Activated CD8-positive, alpha-beta memory T cell treated with anti-CD3 and anti-CD28 coated beads, Interleukin-2, amount 50 U/mL, for 48 hours (primary cell): Measurements from ENCODE around the gene MPP3.
"Not testable (repeated sequence)": the region's sequence is repeated elsewhere in the genome, so short reads cannot be mapped to it uniquely, and the experiment has no call there.

Experiments
- DNase-seq: peaks from one replicate; pipeline ENCODE4 v3.0.0-alpha.2; 2020

MPP3 gene

DNA sequence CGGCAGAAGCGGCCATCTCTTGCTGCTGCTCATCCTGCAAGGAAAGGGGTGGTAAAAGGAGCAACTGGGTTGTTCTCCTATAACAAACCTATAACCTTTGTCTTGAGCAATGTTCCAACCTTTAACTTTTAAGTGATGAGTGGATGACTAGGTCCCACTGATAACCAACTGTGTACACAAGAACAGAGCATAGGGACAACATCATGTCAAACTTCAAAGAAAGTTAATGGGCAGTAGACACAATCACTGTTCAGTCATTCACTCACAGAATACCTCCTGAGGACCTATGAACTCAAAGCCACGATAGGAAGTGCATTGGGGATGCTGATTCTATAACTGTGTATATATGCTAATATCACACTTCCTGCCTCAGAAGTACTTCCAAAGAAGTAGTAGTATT lies 31.1 kb downstream of the MPP3 start:
- DNase-seq, result no peak

DNA sequence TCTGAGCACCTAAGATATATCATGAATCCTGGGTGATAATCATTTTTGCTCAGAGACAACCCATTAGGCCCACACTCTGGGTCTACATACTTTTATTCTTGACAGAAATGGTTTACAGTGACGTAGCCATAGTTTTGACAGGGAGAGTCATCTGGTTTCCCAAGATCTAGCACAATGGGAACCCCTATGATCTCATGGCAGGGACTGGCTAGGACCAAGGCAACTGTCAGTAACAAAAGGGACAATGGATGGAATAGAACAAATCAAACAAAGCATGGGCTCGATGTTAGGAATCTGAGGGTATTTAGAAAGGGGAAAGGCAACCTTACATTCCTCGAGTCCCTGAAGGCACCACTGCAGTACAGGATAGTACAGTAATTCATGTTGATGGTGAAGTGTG lies 32.2 kb downstream of the MPP3 start:
- no peak for DNase-seq

DNA sequence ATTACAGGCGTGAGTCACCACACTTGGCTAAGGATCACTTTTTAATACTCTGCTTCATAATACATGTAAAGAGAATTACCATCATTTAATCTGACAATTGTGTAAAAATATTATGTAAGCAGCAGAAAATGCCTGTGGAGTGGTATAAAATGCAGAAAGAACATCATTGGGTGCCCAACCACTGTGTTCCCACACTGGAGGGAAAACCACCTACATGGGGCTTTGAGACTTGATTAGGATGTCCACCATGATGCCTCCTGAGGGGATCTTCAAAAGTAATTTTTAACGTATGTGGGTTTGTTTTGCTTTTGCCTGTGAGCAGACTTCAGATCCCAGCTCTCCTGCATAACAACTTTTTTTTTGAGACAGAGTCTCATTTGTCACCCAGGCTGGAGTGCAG lies 33.9 kb downstream of the MPP3 start:
- no peak for DNase-seq

DNA sequence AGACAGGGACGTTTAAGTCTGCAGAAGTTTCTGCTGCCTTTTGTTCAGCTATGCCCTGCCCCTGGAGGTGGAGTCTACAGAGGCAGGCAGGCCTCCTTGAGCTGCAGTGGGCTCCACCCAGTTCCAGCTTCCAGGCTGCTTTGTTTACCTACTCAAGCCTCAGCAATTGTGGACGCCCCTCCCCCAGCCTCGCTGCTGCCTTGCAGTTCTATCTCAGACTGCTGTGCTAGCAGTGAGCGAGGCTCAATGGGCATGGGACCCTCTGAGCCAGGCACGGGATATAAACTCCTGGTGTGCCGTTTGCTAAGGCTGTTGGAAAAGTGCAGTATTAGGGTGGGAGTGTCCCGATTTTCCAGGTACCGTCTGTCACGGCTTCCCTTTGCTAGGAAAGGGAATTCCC lies 34.9 kb downstream of the MPP3 start:
- DNase-seq, result not testable (repeated sequence)

DNA sequence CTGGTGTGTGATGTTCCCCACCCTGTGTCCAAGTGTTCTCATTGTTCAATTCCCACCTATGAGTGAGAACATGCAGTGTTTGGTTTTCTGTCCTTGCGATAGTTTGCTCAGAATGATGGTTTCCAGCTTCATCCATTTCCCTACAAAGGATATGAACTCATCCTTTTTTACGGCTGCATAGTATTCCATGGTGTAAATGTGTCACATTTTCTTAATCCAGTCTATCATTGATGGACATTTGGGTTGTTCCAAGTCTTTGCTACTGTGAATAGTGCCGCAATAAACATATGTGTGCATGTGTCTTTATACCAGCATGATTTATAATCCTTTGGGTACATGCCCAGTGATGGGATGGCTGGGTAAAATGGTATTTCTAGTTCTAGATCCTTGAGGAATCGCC lies 40.3 kb downstream of the MPP3 start:
- DNase-seq, result not testable (repeated sequence)

DNA sequence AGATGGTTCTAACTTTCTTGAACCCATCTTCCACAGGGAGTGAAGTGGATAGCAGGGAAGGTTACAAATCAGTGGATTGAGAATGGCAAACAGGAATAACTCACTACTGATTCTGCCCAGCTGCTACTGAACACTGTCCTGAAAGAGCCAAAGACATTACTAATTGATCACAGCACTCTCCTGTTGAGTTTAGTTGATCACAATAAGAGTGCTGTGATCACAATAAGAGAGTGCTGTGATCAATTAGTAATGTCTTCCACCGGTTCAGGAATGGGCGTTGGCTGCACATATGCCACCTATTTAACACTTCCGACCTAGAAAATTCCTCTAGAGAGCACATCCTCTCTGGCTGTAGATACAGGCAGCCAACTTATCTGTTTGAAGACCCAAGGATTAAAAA lies 41.4 kb downstream of the MPP3 start:
- DNase-seq, result no peak

DNA sequence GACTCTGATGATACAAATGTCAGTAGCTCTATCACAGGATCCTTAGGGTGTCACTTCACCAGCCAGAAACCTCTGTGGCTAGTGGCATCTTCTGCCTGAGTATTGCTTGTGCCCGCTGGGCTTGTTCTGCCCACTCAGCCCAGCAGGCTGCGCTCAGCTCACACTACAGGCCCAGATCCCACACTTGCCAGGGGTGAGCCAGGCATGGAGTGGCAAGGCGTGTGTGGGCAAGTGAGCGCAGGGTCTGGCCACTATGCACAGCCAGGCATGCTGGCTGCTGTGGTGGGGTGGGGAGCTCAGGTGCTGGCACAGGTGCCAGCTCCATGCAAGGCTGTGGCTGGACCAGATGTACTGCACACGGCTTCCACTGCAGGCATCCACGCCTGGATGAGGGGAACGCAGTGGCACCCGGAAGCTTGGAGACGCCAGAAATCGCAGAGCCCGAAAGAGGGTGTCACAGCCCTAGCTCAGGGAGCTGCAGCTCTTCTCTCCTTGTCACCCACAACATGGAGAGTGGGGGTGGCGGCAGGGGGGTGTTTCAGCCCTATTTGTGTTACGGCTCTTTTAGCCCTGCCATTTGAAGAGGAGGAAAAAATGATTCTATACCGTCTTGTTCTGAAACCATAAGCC lies 42.5 kb downstream of the MPP3 start:
- no peak for DNase-seq

DNA sequence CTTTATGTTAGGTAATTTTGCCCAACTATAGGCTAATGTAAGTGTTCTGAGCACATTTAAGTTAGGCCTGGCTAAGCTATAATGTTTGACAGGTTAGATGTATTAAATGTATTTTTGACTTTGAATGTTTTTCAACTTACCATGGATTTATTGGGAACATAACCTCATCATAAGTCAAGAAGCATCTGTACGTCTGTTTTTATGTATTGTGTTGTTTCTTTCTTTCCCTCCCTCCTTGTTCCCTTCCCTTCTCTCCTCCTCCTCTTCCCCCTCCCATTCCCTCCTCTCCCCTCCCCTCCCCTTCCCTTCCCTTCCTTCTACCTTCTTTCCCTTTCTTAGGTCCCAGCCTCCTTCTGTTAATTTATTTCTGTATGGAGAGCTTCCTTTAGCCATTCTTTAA lies 43.5 kb downstream of the MPP3 start:
- no peak for DNase-seq

DNA sequence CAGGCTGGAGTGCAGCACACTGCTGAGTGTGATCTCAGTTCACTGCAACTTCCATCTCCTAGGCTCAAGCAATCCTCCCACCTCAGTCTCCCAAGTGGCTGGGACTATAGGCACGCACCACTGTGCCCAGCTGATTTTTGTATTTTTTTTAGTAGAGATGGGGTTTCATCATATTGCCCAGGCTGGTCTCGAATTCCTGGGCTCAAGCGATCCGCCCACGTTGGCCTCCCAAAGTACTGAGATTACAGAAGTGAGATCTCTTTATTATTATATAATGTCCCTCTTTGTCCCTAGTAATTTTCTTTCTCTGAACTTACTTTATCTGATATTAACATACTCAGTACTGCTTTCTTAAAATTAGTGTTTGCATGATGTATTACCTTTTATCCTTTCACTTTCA lies 44.4 kb downstream of the MPP3 start:
- DNase-seq, result no peak

DNA sequence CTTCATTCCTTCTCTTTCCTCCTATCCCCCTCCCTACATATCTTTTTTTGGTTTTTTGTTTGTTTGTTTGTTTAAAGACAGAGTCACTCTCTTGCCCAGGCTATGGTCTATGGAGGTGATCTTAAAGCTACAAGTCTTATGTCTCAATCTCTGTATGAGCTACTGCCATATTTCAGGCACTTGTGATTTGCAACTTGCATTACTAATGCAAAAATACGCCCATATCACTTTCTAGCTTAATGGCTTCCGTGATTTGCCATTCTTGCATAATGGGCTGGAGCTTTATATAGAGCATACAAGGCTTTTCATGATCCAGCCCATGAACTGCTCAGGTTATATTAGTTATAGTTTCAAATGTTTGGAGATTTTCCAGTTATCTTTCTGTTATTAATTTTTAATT lies 45.2 kb downstream of the MPP3 start:
- no peak for DNase-seq

DNA sequence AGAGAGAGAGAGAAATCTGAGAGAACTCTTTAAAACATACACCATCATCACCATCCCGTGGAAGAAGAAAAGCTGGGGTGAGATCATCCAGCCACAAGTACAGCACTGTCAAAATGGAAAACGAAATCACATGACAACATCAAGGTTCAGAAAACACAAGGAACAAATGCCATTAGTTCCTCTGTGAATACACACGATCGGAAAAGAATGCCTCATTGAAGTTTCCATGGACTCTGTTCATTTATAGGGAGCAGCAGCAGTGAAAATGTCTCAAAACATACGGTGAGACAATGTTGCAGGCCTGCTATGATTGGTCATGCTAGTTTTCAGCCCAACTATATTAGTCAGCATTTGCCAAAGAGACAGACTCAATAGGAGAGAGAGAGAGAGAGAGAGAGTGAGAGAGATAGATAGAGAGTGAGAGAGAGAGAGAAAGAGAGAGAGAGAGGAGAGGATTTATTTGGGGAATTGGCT lies 48.3 kb downstream of the MPP3 start:
- no peak for DNase-seq

DNA sequence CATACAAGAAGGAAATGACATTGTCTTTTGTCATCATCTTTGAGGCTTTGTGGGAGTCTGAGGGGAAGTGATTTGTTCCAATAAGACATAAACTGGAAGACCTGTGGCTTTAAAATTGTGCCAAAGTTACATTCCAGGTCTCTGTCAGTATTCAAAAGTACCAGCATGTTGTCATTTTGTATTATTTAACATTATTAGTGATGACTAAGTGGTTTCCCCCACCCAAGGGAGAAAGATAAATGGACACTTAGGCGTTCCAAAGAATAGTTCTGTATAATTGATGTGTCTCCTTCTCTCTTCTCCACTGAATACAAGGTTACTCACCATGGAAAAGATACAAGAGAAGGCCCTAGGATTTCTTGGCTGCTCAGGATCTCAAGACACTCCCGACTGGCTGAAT lies 48.9 kb downstream of the MPP3 start:
- no peak for DNase-seq

- no peak for DNase-seq
Measured at GRCh38 chr17:43782913-43783680, 49.8 kb downstream of the MPP3 start.

- DNase-seq, result no peak
Measured at GRCh38 chr17:43780135-43780534, 52.8 kb downstream of the MPP3 start, which contains the start of gene CFAP97D1. CFAP97D1 (plus strand) TSS chr17:43780435; CDS start chr17:43780463, 28 bp downstream.

GRCh38 chr17:43779145-43780125 lies 53.5 kb downstream of the MPP3 start:
- DNase-seq, result no peak

- peak; percentile 86 for DNase-seq
Measured at GRCh38 chr17:43778337-43779144, 54.4 kb downstream of the MPP3 start, which contains the start of gene DUSP3. DUSP3 (minus strand) TSS chr17:43778977; CDS start chr17:43778924, 53 bp downstream.

DNA sequence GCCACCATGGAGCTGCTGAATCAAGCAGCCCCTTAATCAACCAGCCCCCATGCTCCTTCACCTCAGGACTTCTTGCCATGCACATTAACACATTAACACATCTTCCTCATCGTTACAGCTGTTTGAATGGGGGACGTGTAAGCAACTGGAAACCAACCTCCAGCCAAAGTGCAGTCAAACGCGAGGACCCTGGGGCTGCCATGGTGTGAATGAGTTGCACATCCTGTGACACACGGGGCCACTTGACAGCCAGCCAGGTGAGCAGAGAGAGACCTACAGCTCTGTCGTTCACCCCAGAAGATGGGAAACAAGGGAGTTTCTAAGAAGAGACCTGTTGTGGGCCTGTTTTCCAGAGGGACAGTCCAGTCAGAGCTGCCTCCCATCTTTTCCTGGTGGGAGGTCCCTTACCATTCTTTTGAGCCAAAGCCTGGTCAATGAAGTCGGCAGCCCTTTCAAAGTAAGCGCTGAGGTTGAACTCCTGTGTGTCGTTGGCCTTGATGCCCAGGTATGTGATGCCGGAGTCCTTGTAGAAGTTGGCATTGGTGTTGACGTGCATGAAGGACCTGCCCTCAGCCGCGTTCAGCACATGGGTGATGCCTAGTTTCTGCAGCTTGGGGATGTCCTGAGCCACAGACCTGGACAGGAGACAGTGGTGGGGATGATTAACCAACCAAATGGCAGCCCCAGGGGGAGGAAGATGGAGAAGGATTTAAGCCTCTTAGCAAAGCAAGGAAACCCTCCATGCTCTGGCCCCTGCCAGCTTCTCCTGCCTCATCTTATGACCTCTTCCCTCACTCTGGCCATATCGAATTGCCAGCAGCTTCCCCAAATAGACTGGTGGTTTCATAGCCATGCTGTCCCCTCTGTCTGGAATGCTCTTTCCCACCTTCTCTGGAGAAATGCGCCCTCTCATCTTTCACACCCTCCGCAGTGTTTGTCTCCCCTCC lies 58.4 kb downstream of the MPP3 start:
- no peak for DNase-seq

GRCh38 chr17:43772877-43773648 lies 59.9 kb downstream of the MPP3 start:
- DNase-seq, result no peak

DNA sequence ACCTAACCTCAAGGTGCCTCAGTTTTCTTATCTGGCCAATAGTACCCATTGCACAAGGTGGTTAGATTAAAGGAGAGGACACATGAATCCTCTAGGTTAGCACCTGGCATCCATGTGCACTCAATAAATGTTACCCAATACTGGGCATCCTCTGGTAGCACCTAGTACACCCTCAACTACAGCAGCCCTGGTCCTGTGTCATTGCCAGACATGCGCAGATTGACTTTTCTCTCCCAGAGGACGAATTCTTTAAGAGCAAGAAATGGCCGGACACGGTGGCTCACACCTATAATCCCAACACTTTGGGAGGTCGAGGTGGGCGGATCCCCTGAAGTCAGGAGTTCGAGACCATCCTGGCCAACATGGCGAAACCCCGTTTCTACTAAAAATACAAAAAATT lies 61.5 kb downstream of the MPP3 start:
- DNase-seq, result no peak

DNA sequence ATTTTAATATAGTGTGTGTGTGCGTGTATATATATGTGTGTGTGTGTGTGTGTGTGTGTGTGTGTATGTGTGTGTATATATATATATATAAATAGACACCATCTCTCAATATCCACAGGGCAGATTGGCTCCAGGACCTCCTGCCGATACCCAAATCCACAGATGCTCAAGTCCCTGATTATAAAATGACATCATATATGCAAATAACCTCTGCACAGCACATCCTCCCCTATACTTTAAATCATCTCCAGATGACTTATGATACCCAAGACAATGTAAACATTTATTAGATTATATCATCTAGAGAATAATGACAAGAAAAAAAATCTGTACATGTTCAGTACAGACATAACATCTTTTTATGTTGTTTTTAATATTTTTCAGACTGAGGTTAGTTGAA lies 62.0 kb downstream of the MPP3 start:
- DNase-seq, result no peak
